H9 (cell line): ENCODE data around the gene CADPS. TPM values are rescaled to one million over a fixed set of nuclear protein-coding genes. Genes with fewer than 3 reads are reported as not detected.

Experiments used
- DNase-seq: peaks from one replicate; pipeline ENCODE4 v3.0.0-alpha.2; 2017
- H2AFZ ChIP-seq: one replicate; pipeline ENCODE4 v1.6.1; 2013; ENCODE audit warnings: mild to moderate bottlenecking, low read length, control low read depth, moderate library complexity
- H2AK5ac ChIP-seq: 2 replicates; pipeline ENCODE4 v1.6.1; 2013; ENCODE audit warnings: low read length, control low read depth, mixed read lengths; ENCODE audit not compliant: insufficient read length
- H2BK120ac ChIP-seq: one replicate; pipeline ENCODE4 v1.6.1; 2013; ENCODE audit warnings: low read depth, mild to moderate bottlenecking, low read length, control low read depth, inconsistent platforms; ENCODE audit not compliant: poor library complexity, severe bottlenecking
- H2BK12ac ChIP-seq: 2 replicates; pipeline ENCODE4 v1.6.1; 2013; ENCODE audit warnings: low read length, control low read depth, mixed read lengths, low read depth; ENCODE audit not compliant: insufficient read length
- H2BK15ac ChIP-seq: 2 replicates; pipeline ENCODE4 v1.6.1; 2013; ENCODE audit warnings: low read depth, low read length, control low read depth
- H2BK20ac ChIP-seq: one replicate; pipeline ENCODE4 v1.6.1; 2013; ENCODE audit warnings: low read depth, mild to moderate bottlenecking, low read length, control low read depth, inconsistent platforms; ENCODE audit not compliant: poor library complexity, severe bottlenecking
- H2BK5ac ChIP-seq: 2 replicates; pipeline ENCODE4 v1.6.1; 2013; ENCODE audit warnings: low read length, control low read depth, mixed read lengths; ENCODE audit not compliant: insufficient read length
- H3K14ac ChIP-seq: 2 replicates; pipeline ENCODE4 v1.6.1; 2013; ENCODE audit warnings: low read length, control low read depth; ENCODE audit not compliant: insufficient read depth
- H3K18ac ChIP-seq: 2 replicates; pipeline ENCODE4 v1.6.1; 2013; ENCODE audit warnings: low read depth, mild to moderate bottlenecking, mixed read lengths, low read length, control low read depth; ENCODE audit not compliant: insufficient read length
- H3K23ac ChIP-seq: 2 replicates; pipeline ENCODE4 v1.6.1; 2013; ENCODE audit warnings: low read length, control low read depth, mixed read lengths, low read depth; ENCODE audit not compliant: insufficient read length
- H3K23me2 ChIP-seq: 2 replicates; pipeline ENCODE4 v1.6.1; 2013; ENCODE audit warnings: low read depth, mild to moderate bottlenecking, mixed read lengths, low read length, control low read depth; ENCODE audit not compliant: insufficient read length, poor library complexity, severe bottlenecking
- H3K27ac ChIP-seq: 2 replicates; pipeline ENCODE4 v1.5.1; 2013; ENCODE audit warnings: low read length, control low read depth, mixed read lengths, low read depth; ENCODE audit not compliant: insufficient read length
- H3K27me3 ChIP-seq: 2 replicates; pipeline ENCODE4 v1.6.1; 2013; ENCODE audit warnings: low read length, control low read depth, inconsistent platforms; ENCODE audit not compliant: insufficient read depth
- H3K4ac ChIP-seq: 2 replicates; pipeline ENCODE4 v1.6.1; 2013; ENCODE audit warnings: low read depth, mild to moderate bottlenecking, control low read depth, inconsistent platforms, low read length, moderate library complexity
- H3K4me1 ChIP-seq: 2 replicates; pipeline ENCODE4 v1.6.1; 2013; ENCODE audit warnings: low read length, control low read depth, inconsistent platforms; ENCODE audit not compliant: insufficient read depth
- H3K4me2 ChIP-seq: 2 replicates; pipeline ENCODE4 v1.6.1; 2013; ENCODE audit warnings: low read length, control low read depth, mixed read lengths; ENCODE audit not compliant: insufficient read length, insufficient read depth
- H3K56ac ChIP-seq: 2 replicates; pipeline ENCODE4 v1.6.1; 2013; ENCODE audit warnings: low read depth, mild to moderate bottlenecking, mixed read lengths, low read length, control low read depth; ENCODE audit not compliant: insufficient read length
- H3K79me1 ChIP-seq: 2 replicates; pipeline ENCODE4 v1.6.1; 2013; ENCODE audit warnings: low read depth, mild to moderate bottlenecking, moderate library complexity, low read length, control low read depth, inconsistent platforms; ENCODE audit not compliant: insufficient read depth, poor library complexity, severe bottlenecking
- H3K79me2 ChIP-seq: 2 replicates; pipeline ENCODE4 v1.6.1; 2013; ENCODE audit warnings: low read length, control low read depth, inconsistent platforms; ENCODE audit not compliant: insufficient read depth
- H3K9ac ChIP-seq: 2 replicates; pipeline ENCODE4 v1.6.1; 2013; ENCODE audit warnings: low read length, control low read depth, mixed read lengths; ENCODE audit not compliant: insufficient read length; ENCODE audit errors: extremely low read depth
- H3K9me3 ChIP-seq: one replicate; pipeline ENCODE4 v1.6.1; 2013; ENCODE audit warnings: low read depth, low read length, inconsistent platforms; ENCODE audit not compliant: control insufficient read depth
- H3T11ph ChIP-seq: one replicate; pipeline ENCODE4 v1.6.1; 2013; ENCODE audit warnings: mild to moderate bottlenecking, low read length, control low read depth, inconsistent platforms
- H4K20me1 ChIP-seq: one replicate; pipeline ENCODE4 v1.6.1; 2013; ENCODE audit not compliant: control insufficient read depth, insufficient read length, insufficient read depth
- H4K5ac ChIP-seq: 2 replicates; pipeline ENCODE4 v1.6.1; 2013; ENCODE audit warnings: low read depth, mild to moderate bottlenecking, mixed read lengths, low read length, control low read depth; ENCODE audit not compliant: insufficient read length
- H4K8ac ChIP-seq: replicated peaks from 2 replicates; pipeline ENCODE4 v1.6.1; 2013; ENCODE audit warnings: low read length, control low read depth, mixed read lengths, low read depth; ENCODE audit not compliant: insufficient read length
- H4K91ac ChIP-seq: 2 replicates; pipeline ENCODE4 v1.6.1; 2013; ENCODE audit warnings: low read depth, mild to moderate bottlenecking, moderate library complexity, mixed read lengths, low read length, control low read depth; ENCODE audit not compliant: insufficient read length
- H3K27ac Mint-ChIP-seq, 3 experiments: 2 replicates in 2 of 3; 3 replicates in 1 of 3; pipeline ENCODE4 v1.8.0; 2020 to 2021; ENCODE audit warnings: mixed read lengths in 3 of 3, mild to moderate bottlenecking in 1 of 3, moderate library complexity in 1 of 3
- H3K27me3 Mint-ChIP-seq: 2 replicates; pipeline ENCODE4 v1.8.0; 2021; ENCODE audit warnings: low read depth, mild to moderate bottlenecking, moderate library complexity, mixed read lengths
- H3K36me3 Mint-ChIP-seq, 3 experiments: 2 replicates in 2 of 3; 3 replicates in 1 of 3; pipeline ENCODE4 v1.8.0; 2020 to 2021; ENCODE audit warnings: low read depth in 3 of 3, mixed read lengths in 3 of 3; ENCODE audit not compliant: insufficient read depth in 1 of 3
- H3K4me1 Mint-ChIP-seq, 2 experiments: 2 replicates each; pipeline ENCODE4 v1.8.0; 2020; ENCODE audit warnings: mixed read lengths in 2 of 2
- H3K4me3 Mint-ChIP-seq, 2 experiments: 2 replicates in 1 of 2; 3 replicates in 1 of 2; pipeline ENCODE4 v1.8.0; 2020 to 2021; ENCODE audit warnings: mild to moderate bottlenecking in 2 of 2, mixed read lengths in 2 of 2, moderate library complexity in 1 of 2
- H3K9me3 Mint-ChIP-seq, 2 experiments: 2 replicates in 1 of 2; 3 replicates in 1 of 2; pipeline ENCODE4 v1.8.0; 2020; ENCODE audit warnings: mild to moderate bottlenecking in 2 of 2, mixed read lengths in 2 of 2, moderate library complexity in 1 of 2
- WGBS: extraction: QIAGEN DNeasy Blood & Tissue Kit; methylation state at CpG from one replicate; pipeline ENCODE4 v1.1.7; 2013; ENCODE audit warnings: missing lambda C conversion rate, low lambda C conversion rate, mixed read lengths; ENCODE audit not compliant: insufficient read length; ENCODE audit errors: extremely low coverage; 5-methylcytosine and 5-hydroxymethylcytosine counted together
- total RNA-seq: library from RNA; stranded (reverse); gene quantifications from 2 replicates; pipeline ENCODE4 v1.2.1, GENCODE V29; 2021
- TF ChIP-seq, protein P1 (sequence below): fragments of 200-600 bp; sonication (generic); conservative IDR thresholded peaks from 3 replicates; pipeline ENCODE4 v1.8.0; 2021; ENCODE audit warnings: antibody characterized with exemption, mild to moderate bottlenecking

CADPS gene
- total RNA-seq, 1 experiment from 2014 or later = 6.6 TPM

DNA sequence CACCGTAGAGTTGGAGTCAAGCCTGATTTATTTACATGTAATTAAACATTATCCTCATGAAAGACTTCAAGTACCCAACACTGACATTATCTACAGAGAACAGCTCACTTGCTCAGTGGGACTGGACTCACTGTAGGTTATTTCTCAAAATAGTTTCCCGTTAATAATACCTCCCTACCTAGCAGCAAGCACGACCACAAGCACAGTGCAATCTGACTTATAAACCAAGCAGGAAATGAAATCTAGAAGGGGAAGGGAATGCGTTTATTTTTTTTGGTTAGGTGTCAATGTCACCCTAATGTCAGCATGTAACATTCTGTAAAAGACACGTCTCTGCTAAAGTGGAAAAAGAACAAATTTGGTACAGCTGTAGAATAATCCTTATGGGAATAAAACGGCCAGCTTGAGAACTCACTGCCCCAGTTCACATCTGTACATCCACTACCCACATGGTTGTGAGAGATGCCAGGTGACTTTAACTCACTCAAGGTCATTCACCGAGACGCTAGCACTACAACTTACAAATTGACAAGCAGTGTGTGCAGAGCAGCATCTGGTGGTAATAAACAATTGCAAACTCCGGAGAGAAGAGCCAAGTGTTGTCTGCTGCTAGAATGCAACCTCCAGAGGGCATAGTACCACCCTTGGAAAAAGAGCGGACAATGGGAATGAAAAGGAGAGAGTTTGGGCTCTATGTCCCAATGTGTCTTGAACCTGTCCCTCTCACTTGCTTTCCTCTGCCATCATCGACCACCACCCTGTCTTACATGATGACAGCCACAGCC is 242.5 kb downstream of the CADPS start:
- Histone ChIP-seq H3K79me2 (no peaks in the 10 kb centered on the region), H3K9me3 (no peaks in the 10 kb centered on the region), H3K4ac (no peak overlapping the region), H4K5ac (no peak overlapping the region), H2BK20ac (no peak overlapping the region), H3K27ac (no peak overlapping the region), H2BK15ac (no peak overlapping the region), H2BK120ac (no peak overlapping the region), H3K18ac (no peak overlapping the region), H2AK5ac (no peak overlapping the region), H3K23ac (no peak overlapping the region), H3K56ac (no peak overlapping the region), H3K14ac (no peak overlapping the region), H3K9ac (no peak overlapping the region), H4K20me1 (no peaks in the 10 kb centered on the region), H3K27me3 (no peaks in the 10 kb centered on the region; the same call in 1 of the 2 replicates), H4K8ac (peak overlapping the region; percentile 58), H3K4me2 (no peak overlapping the region), H2BK12ac (no peak overlapping the region), H4K91ac (no peak overlapping the region), H3K79me1 (no peaks in the 10 kb centered on the region), H3K4me1 (no peaks in the 10 kb centered on the region), H3K23me2 (no peaks in the 10 kb centered on the region), H3T11ph (no peak overlapping the region), H2AFZ (no peak overlapping the region), H2BK5ac (no peak overlapping the region)
- Mint-ChIP-seq H3K9me3 (no peaks in the 10 kb centered on the region), H3K4me3 (no peak overlapping the region), H3K27ac (no peak overlapping the region), H3K27me3 (no peaks in the 10 kb centered on the region), H3K4me1 (peaks cover 6 to 11% of the 10 kb centered on the region in 2 experiments), H3K36me3 (no peaks in the 10 kb centered on the region)
- no peak for DNase-seq
- no CpG with 5 or more reads among the region's 11 CpGs for WGBS
- TF ChIP-seq, protein P1, sequence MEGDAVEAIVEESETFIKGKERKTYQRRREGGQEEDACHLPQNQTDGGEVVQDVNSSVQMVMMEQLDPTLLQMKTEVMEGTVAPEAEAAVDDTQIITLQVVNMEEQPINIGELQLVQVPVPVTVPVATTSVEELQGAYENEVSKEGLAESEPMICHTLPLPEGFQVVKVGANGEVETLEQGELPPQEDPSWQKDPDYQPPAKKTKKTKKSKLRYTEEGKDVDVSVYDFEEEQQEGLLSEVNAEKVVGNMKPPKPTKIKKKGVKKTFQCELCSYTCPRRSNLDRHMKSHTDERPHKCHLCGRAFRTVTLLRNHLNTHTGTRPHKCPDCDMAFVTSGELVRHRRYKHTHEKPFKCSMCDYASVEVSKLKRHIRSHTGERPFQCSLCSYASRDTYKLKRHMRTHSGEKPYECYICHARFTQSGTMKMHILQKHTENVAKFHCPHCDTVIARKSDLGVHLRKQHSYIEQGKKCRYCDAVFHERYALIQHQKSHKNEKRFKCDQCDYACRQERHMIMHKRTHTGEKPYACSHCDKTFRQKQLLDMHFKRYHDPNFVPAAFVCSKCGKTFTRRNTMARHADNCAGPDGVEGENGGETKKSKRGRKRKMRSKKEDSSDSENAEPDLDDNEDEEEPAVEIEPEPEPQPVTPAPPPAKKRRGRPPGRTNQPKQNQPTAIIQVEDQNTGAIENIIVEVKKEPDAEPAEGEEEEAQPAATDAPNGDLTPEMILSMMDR = peak; percentile 47; the same call in 2 of the 3 replicates
